NCI-H526 (cell line): ENCODE data around the gene SAMHD1.
A peak's percentile ranks its signal among the peaks of the same experiment; 100 is the strongest.

Source experiments
- DNase-seq, 2 experiments: peaks; one replicate each; lab custom pipeline; 2025; lab: John Stamatoyannopoulos, UW

The SAMHD1 gene

GRCh38 chr20:36872852-36873251 is 78.7 kb downstream of the SAMHD1 start:
- no peak for DNase-seq

DNA sequence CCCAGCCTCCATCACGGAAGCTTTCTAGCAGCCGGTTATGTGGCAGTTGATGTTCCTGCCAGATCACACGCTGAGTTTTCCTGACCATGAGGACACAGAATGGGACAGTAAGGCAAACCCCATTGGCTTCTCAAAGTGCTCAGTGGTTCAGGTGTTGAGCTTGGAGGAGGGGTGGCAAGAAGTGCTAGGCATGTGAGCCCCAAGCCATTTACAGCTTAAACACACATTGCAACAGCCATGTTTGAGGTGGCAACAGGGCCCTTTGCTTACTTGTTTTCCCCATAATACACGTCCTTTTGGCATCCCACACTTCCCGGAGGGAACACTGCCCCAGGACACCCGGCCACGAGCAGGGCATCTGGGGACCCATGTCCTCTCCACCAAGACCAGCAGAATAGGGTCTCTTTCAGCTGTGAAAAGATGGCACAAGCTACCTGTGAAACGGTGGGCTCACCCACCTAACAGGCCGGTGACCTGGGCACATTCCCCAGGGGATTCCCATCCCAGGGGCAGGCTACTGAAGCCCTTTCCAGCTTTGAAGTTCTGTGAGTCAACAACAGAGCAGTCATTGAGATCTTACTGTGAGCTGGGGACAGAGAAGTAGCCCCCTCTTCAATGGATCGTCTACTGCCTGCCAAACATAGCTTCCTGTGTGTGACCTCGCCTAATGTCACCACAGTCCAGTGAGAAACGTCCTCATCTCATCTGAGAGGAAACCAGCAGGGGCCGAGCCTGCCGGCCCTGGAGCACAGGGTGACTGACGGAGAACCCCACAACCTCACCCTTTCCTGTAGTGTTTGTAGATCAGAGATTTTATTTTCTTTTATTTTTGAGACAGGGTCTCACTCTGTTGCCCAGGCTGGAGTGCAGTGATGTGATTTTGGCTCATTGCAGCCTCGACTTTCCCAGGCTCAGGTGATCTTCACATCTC is 79.6 kb downstream of the SAMHD1 start:
- no peak for DNase-seq

DNA sequence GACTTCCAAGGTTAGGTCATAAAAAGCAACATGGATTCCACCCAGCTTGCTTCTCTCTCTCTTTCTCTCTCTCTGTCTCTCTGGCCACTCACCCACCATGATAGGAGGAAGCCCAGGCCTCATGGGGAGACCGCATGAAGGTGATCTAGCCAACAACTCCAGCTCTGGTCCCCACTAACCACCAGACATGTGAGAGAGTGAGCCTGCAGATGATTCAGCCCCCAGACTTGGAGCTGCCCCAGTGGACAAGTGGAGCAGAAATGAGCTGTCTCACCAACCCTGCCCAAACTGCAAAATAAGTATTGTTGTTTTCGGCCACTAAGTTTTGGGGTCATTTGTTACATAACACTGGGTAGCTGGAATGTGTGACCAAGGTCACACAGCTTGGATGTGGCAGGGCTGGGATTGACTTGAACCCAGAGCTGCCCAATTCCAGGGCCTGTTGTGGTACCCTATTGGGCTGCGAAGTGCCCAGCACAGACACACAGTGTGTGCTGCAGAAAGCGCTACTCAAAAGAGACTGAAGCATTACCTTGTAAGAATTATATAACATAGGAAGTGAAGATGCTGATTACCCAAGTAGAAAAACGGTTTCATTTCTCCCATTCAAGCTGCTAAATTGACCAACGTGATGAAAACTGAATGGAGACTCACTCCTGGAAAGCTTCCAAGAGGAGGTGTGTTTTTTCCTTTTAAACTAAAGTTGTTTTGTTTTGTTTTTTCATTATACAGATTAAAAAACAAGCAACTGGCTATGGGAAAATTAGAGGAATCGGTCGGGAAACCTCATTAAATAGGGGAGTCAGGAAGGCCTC is 84.6 kb downstream of the SAMHD1 start:
- DNase-seq = no peak

DNA sequence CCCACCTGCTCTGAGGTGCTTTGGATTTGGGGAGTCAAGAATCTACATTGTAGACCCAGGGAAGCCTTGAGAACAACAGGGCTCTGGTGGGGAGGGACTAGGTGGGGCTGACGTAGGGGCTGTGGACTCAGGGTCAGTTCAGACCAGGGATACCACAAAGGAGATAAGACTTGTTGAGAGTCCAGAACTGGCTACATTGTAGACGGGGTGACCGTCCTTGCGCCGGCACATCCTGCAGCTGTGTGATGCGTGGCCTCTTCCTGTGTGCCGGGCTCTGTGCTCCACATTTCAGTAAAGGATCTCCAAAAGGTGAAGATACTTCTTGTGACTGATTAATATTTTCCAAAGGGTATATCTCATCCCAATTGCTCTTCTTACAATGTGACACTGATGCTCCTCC is 85.3 kb downstream of the SAMHD1 start:
- no peak for DNase-seq

GRCh38 chr20:36865861-36866149 is 85.7 kb downstream of the SAMHD1 start:
- no peak for DNase-seq

DNA sequence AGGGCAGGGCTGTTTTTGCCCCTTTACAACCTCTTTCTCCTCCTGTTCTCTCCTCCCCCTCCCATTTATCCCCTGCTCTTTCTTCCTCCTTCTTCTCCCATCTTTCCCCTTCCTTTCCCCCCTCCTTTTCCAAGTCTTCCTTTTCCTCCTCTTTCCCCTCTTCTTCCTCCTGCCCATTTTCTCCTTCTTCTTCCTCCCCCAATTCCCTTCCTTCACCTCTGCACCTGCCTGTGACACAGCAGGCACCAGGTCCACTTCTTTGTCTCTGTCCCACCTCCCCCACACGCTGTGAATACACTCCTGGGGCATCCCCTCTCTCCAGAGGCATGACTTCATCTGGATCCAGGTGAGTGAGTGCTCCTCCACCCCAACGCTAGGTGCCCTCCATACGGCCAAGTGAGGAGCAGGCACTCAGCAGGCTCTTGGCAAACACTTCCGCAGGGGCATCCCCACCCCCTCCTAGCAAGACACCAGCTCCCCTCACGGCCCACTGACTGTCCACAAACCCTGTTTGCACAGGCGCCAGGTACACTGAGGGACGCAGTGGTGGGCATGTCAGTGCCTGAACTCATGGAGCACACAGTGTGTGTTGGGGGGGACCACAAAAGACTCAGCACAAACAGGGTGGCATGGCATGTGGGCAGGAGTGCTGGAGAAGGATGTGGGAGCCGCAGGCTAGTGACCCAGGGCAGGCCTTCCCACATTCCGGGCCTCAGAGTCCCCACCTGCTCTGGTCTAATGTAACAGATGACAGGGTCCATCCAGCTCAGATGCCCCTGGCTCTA is 86.2 kb downstream of the SAMHD1 start:
- DNase-seq = no peak

DNA sequence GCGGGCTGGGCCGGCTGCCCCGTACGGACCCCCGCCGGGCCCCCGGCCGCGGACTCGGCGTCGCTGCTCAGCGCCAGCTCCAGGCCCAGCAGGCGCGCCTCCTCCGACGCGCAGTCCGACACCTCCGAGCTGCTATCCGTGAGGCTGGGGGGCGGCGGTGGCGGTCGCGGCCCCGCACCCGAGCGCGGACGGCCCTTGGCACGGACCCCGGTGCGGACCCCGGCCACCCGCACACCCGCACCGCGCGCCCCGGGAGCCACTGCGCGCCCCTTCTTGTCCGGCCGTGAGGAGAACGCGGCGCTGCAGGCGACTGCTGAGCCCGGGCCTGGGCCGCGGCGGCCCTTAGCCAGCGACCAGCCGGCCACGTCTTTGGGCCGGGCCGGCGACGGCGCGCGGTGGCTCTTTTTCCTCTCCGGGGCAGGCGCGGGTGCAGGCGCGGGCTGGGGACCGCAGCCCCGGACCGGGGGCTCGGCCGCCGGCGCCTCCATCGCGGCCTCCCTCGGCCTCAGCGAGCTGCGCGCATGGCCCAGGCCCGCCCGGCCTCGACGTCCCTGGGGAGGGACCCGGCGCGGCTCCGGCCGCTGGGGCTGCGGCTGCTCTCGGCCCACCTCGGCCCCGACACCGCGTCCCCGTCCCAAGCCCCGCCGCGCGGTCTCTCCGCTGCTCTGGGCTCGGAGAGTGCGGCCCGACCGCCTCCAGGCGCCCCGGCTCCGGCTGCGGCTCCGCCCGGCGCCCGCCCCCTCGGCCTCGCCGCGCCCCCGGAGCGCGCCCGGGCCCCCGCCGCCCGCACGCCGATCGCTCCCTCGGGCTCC is 88.4 kb downstream of the SAMHD1 start:
- peak in 1 of 2 experiments; percentile 83 for DNase-seq

GRCh38 chr20:36861875-36862801 is 89.4 kb downstream of the SAMHD1 start:
- peak; percentile 79 to 90 for DNase-seq

DNA sequence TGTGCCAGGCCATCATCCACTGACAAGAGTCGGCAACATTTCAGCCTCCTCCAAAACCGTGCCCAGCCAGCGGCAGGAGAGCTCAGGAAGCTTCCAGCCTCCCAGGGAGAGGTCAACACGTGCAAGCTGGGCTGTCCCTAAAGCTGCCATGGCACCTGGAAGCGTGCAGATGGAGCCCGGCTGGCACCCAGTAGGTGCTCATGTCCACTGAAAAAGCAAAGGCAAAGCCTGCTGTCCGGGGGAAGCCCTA is 90.0 kb downstream of the SAMHD1 start:
- DNase-seq = no peak

DNA sequence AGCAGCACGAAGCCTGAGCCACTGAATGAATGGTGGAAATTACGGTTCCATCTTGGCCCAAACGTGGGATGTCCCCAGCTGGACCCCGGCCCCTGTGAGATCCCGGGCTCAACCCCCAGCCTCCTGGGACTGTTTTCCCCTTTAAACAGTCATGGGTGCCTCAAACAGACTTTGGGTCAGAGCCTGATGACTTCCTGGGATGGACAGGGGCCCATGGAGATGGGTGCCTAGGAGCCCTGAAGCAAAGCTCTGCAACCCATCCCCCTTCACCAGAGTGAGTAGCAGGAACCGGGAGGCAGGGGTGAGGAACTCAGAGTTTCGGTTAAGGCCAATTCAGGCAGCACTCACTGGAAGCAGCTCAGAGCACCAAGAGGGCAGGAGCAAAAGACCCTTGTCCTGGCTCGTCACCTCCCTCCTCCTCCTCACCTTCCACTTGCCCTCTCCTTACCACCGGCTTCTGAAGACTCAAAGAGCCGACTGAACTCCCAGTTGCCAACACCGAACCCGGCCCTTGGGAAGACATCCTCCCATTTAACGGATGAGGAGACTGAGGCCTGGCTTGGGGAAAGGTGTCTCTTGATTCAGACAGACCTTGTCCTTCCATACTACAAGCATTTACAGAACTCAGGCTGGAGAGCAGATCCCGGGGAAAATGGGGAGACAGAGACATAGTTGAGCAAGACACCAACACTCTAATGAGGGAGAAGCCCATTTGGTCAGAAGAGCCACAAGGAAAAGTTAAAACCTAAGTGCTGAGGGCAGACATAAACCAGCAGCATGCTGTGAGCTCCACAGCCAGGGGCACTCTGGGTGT is 90.5 kb downstream of the SAMHD1 start:
- DNase-seq = no peak

GRCh38 chr20:36860339-36860738 is 91.2 kb downstream of the SAMHD1 start:
- DNase-seq = no peak

GRCh38 chr20:36859700-36860330 is 91.7 kb downstream of the SAMHD1 start:
- DNase-seq = no peak

GRCh38 chr20:36859282-36859555 is 92.3 kb downstream of the SAMHD1 start:
- no peak for DNase-seq

GRCh38 chr20:36856691-36857635 is 94.5 kb downstream of the SAMHD1 start:
- peak in 1 of 2 experiments; percentile 24 for DNase-seq

DNA sequence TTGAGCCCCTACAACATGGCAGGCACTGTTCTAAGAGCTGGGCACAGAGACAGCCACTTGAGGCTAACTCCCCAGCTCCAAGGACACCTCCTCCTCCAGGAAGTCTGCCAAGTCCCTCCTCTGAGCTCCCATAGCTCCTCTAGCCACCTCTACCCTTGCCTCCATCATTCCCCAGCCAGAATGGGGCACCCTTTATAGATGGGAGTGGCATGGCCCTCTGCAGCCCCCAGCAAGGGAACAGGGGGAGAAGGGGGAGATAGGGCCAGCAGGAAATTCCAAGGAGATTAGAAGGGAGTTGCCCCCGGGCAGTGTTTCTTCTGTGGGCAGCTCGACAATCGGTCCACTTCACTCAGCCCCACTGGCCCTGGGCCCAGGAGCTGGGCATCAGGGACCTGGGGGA is 95.3 kb downstream of the SAMHD1 start:
- no peak for DNase-seq

DNA sequence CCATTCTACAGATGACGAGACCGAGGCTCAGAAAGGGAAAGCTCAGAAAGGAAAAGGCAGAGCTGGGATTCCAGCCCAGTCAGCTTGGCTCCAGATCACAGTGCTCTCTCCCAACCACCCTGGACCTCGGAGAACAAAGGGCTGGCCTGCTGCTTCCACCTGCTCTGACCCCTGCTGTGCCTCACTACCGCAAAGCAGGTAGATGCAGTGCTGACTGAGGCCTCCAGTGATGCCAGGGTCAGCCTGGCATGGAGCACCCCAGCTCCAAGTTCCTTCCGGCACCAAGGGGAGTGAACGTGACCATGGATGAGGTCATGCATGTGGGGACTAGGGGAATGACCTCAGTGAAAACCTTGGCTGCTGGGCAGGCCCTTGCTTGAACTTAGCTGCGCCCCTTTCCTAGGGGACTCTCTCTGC is 96.3 kb downstream of the SAMHD1 start:
- DNase-seq = no peak

- no peak for DNase-seq
Measured at GRCh38 chr20:36854348-36855240, 96.9 kb downstream of the SAMHD1 start.
